Cardiac muscle cell (in vitro differentiated cells and primary cell): ENCODE results near the gene ADCY4. TPM values are rescaled to one million over a fixed set of nuclear protein-coding genes. Genes with fewer than 3 reads are reported as not detected.

Experiments used
- DNase-seq, 2 donors: peaks; one replicate each; pipeline versions ENCODE4 v3.0.0 to v3.0.0-alpha.2; 2010 to 2017; ENCODE audit warnings: low read depth in 1 of 2, low spot score in 1 of 2
- H3K27ac ChIP-seq: fragments of 200-600 bp; sonication (generic); 2 replicates; pipeline ENCODE4 v1.5.1; 2016
- H3K27me3 ChIP-seq: fragments of 200-600 bp; sonication (generic); 2 replicates; pipeline ENCODE4 v1.6.0; 2016; ENCODE audit warnings: control low read depth
- H3K36me3 ChIP-seq: fragments of 200-600 bp; sonication (generic); 2 replicates; pipeline ENCODE4 v1.5.1; 2016; ENCODE audit warnings: control low read depth
- H3K4me1 ChIP-seq: fragments of 200-600 bp; sonication (generic); 2 replicates; pipeline ENCODE4 v1.8.1; 2017; ENCODE audit warnings: low read depth, mild to moderate bottlenecking, mixed run types
- H3K4me3 ChIP-seq: fragments of 200-600 bp; sonication (generic); 2 replicates; pipeline ENCODE4 v1.5.1; 2016; ENCODE audit warnings: mild to moderate bottlenecking
- H3K9me3 ChIP-seq: fragments of 200-600 bp; sonication (generic); 2 replicates; pipeline ENCODE4 v1.5.1; 2017; ENCODE audit warnings: low read depth, mild to moderate bottlenecking, control low read depth
- polyA plus RNA-seq: library from polyadenylated mRNA; unstranded; fragments of >200 nt; fragmentation: Nextera tagmentation; extraction: Ambion mirVana; gene quantifications from 2 replicates; pipeline ENCODE4 v1.2.1, GENCODE V29; 2016
- total RNA-seq: library from RNA; depleted of rRNA; stranded (reverse); fragments of >200 nt; gene quantifications from 2 replicates; pipeline ENCODE4 v1.2.3, GENCODE V29; 2016
- TF ChIP-seq, protein P1 (sequence below): IDR thresholded peaks from 2 replicates; pipeline ENCODE4 v1.5.1; 2012; ENCODE audit warnings: low read depth, mild to moderate bottlenecking, low read length

The ADCY4 gene
- 0.35 and 1.5 TPM in 2 replicates for total RNA-seq
- polyA plus RNA-seq, result 1.2 TPM in 1 of 2 replicates, not detected in the other

DNA sequence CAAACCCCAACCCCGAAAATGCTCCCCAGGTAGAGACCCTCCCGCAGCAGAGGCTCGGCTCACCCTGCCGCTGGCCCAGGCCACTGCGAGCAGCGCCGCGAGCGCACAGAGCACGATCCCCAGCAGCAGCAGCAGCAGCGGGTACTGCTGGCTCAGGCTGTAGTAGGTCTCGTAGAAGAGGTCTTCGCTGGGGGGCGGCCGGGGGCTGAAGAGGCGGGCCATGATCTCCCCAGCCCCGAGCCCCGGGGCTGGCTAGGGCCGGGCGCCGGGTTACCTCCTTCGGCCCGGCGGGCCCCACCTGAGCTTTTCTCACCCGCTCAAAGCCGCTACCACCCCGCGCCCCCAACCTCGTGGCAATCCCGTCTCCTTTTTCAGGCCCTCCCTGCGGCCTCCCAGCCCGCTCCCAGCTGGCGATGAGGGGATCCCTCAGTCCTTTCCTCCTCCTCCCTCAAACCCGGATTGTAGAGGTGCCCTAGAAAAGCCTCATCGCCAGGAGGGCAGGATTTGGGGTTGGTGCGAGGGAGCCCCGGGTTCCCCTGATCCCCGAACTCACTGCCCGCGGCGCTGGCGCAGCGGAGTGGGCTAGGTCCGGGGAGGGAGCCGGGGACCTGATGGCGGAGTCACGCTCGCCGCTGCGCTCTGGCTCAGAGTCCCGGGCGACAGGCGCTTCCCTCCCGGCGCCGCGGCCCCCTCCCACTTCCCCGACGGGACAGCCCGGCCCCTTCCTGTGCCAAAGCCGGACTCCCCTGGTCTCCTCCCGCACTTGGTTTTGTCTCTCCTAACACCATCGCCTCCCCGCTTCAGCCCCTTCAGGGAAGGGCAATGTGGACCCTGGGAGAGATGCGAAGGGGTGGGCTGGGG lies at the start of gene ADCY4:
Gene ADCY4, minus strand, starts transcription at position 641 of the 861 bp plus-strand sequence. Its CDS starts 419 bp downstream, at position 222.
- Histone ChIP-seq H3K27me3 (peaks cover 98% of the 10 kb centered on the region), H3K9me3 (no peaks in the 10 kb centered on the region), H3K36me3 (no peaks in the 10 kb centered on the region), H3K27ac (no peak within 1 kb of the TSS), H3K4me1 (peaks cover 7% of the 10 kb centered on the region), H3K4me3 (peak within 1 kb of the TSS; percentile 23)
- peak; percentile 15 to 25 for DNase-seq
- TF ChIP-seq, protein P1, sequence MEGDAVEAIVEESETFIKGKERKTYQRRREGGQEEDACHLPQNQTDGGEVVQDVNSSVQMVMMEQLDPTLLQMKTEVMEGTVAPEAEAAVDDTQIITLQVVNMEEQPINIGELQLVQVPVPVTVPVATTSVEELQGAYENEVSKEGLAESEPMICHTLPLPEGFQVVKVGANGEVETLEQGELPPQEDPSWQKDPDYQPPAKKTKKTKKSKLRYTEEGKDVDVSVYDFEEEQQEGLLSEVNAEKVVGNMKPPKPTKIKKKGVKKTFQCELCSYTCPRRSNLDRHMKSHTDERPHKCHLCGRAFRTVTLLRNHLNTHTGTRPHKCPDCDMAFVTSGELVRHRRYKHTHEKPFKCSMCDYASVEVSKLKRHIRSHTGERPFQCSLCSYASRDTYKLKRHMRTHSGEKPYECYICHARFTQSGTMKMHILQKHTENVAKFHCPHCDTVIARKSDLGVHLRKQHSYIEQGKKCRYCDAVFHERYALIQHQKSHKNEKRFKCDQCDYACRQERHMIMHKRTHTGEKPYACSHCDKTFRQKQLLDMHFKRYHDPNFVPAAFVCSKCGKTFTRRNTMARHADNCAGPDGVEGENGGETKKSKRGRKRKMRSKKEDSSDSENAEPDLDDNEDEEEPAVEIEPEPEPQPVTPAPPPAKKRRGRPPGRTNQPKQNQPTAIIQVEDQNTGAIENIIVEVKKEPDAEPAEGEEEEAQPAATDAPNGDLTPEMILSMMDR, result no peak

DNA sequence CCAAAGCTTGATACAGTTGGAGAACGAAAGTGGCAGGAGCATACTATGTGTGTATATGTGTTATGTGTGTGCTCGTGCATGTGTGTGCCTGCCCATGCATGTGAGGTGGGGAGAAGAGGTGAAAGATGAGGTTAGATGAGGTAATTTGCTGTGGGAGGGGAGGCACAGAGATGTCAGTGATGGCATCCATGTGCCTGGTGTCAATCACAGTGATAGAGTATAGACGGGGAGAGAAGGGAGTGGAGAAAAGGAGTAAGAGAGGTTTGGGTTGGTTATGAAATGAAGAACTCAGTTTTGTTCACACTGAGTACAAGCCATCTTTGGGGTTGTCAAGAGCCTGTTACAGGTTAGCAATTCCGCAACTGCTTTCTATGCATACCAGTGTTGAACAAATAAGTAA lies 49.3 kb upstream of the ADCY4 start:
- TF ChIP-seq, protein P1, result no peak
- H3K27me3 ChIP-seq, result no peaks in the 10 kb centered on the region
- no peak overlapping the region for H3K27ac ChIP-seq
- no peaks in the 10 kb centered on the region for H3K4me1 ChIP-seq
- H3K9me3 ChIP-seq, result no peaks in the 10 kb centered on the region
- no peak overlapping the region for H3K4me3 ChIP-seq
- H3K36me3 ChIP-seq, result no peaks in the 10 kb centered on the region
- DNase-seq, result no peak

DNA sequence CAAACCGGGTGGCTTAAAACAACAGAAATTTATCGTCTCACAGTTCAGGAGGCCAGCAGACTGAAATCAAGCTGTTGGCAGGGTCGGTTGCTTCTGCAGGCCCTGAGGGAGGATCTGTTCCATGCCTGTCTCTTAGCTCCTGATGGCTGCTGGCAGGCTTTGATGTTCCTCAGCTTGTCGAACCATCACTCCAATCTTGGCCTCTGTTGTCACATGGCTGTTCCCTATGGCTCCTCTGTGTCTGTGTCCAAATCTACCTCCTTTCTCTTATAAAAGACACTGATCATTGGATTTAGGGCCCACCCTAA lies 47.1 kb upstream of the ADCY4 start:
- TF ChIP-seq, protein P1, result no peak
- no peak for DNase-seq
- no peaks in the 10 kb centered on the region for H3K4me1 ChIP-seq
- H3K9me3 ChIP-seq, result no peaks in the 10 kb centered on the region
- no peaks in the 10 kb centered on the region for H3K36me3 ChIP-seq
- H3K27me3 ChIP-seq, result no peaks in the 10 kb centered on the region
- H3K27ac ChIP-seq, result no peak overlapping the region
- H3K4me3 ChIP-seq, result no peak overlapping the region

DNA sequence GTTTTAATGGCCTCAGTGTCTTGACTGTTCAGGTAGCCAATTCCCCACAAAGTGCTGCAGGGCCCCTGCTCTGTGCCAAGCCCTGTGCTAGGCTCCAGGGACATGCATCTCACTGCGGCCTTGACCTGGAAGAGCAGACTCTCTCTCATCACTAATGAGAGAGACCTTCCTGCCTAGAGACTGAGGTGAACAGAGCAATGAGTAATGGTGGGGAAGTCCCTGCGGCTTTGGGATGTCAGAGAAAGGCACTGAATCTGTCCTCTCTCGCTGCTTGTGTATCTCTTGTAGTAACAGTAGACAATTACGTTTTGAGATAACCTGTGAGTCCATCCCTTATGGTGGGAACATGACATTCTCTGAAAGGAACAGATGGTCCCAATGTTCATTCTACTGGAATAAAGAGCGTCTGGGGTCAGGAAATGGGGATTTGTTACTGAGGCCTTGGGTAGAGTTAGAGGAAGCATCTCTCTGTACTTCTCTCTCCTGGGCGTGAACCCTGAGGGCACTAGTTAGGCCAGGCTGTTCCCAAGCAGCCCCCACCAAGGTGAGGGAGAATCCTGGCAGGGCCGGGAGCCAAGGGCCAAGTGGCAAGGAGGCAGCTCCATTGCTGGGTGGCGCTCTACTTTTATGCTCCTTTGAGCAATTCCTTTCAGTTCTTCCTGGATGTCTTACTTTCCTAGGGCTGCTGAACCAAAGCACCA lies 46.6 kb upstream of the ADCY4 start:
- no peaks in the 10 kb centered on the region for H3K27me3 ChIP-seq
- no peak overlapping the region for H3K4me3 ChIP-seq
- TF ChIP-seq, protein P1, result no peak
- no peaks in the 10 kb centered on the region for H3K36me3 ChIP-seq
- no peaks in the 10 kb centered on the region for H3K4me1 ChIP-seq
- no peak overlapping the region for H3K27ac ChIP-seq
- DNase-seq, result no peak
- no peaks in the 10 kb centered on the region for H3K9me3 ChIP-seq

DNA sequence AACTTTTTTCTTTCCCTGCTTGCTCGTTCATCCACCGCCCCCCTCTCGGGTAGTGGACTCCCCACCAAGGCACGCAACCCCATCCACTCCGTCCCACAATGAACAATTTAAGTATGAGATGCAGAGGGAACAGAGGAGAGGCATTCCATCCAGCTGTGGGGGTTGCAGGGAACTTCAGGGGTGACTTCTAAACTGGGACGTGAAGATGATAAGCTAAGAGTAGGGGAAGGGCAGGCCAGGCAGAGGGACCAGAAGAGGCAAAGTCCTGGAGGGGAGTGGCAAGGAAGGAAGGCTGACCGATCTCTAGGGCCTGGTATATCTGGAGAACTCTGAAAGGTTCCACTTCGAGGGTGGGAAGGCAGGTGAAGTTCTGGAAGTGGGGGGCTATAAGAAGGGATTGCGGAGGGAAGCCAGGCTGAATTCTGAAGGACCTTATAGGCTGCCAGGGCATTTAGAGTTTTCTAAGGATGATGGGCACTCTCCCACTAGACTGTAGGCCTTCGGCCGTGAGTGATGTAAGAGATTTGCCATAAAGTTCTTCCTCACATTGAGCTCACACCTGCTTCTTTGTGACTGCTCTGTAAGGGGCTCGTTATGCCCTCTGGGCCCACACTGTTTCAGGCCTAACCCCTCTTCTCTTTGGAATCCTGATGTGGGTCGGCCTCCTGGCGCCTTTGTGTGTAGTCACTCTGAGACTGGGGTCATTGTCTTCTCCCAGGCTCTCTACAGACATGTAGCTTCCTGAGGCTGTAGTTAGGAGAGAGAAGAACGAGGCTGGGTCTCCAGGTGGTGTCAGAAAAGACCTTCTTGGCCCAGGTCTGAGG lies 45.2 kb upstream of the ADCY4 start:
- Histone ChIP-seq H3K4me1 (no peaks in the 10 kb centered on the region), H3K36me3 (no peaks in the 10 kb centered on the region), H3K4me3 (no peak overlapping the region), H3K9me3 (no peaks in the 10 kb centered on the region), H3K27ac (no peak overlapping the region), H3K27me3 (no peaks in the 10 kb centered on the region)
- TF ChIP-seq, protein P1, result no peak
- DNase-seq, result no peak
